Right lung (tissue), 5 donors: ENCODE results near the gene STAT3. TPM values are rescaled to one million over a fixed set of nuclear protein-coding genes. Genes with fewer than 3 reads are reported as not detected.
"Not testable (repeated sequence)": the region's sequence is repeated elsewhere in the genome, so short reads cannot be mapped to it uniquely, and the experiment has no call there.

Experiments
- DNase-seq, 2 donors: peaks; one replicate each; pipeline ENCODE4 v3.0.0-alpha.2; 2013
- polyA plus RNA-seq, 5 donors: library from polyadenylated mRNA; unstranded; fragments of 120-200 nt; gene quantifications; one replicate each; pipeline versions ENCODE4 v1.2.1 to v1.2.3, GENCODE V29; 2013; ENCODE audit warnings: inconsistent platforms in 1 of 5, low replicate concordance in 1 of 5; ENCODE audit not compliant: insufficient read length in 5 of 5, insufficient read depth in 1 of 5

The STAT3 gene
- polyA plus RNA-seq, 5 donors, result 66.7 to 81.4 (median 74.4) TPM

GRCh38 chr17:42411361-42411760, 23.1 kb upstream of the STAT3 start:
- DNase-seq, result no peak

GRCh38 chr17:42410319-42410685, 22.1 kb upstream of the STAT3 start:
- no peak for DNase-seq

DNA sequence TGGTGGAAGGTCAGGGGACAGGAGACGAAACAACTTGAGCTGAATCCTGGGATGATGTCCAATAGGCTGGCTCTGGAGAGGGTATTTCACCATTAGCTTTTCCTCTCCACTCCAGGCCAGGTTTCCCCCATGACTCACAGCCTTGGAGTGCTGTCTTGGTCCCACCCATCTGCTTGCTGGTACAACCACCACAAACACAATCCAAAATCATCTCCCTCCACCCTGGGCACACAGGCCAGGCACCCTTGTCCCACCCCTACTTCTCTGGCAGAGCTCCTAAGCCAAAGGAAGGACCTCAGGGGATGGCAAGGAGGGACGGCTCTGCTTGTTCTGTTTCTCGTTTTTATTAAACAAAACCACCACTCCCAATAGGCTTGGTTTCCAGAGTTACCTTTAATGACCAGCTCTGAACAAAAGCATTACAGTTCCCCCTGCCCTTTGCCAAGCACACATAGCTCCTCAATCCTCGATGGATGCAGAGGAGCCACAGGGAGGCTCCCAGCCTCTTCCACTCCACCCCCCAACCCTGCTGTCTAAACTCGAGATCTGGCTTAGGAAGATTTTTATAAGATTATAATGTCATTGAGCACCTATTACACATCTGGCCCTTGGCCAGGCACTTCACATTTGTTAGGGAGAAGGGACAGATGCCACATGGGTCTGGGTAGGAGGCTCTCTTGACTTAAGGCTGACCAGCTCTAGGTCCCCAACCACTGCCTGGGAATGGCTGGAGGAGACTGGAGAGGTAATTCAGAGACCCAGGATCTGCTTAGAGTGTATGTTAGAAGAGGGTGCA, 21.5 kb upstream of the STAT3 start:
- DNase-seq, result no peak

- no peak for DNase-seq
Observed at GRCh38 chr17:42408061-42408460, 19.8 kb upstream of the STAT3 start.

DNA sequence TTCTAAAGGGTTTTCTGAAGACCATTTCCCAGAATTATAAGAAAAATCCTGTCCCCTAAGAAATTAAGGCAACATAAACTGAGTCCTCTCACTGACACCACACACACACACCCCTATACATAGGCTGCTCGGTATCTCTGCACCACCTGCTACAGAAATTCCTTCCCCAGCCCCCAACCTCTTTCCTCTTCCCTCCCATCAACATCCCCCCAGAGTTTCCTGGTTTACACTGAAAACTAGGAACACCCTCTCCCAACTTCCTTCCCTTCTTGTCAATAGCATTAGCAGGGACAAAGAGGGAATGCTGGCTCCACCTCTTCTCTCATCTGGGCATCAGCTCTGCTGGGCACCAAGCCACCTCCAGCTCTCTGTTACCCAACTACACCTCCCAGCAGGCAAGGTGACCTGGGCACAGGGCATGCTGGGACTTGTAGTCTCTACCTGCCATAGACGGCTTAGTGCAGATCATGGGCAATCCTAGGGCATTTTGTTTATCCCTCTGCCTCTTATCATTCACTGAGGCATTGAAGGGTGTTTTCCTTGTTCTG, 19.1 kb upstream of the STAT3 start:
- DNase-seq, result peak in 1 of 2 donors; percentile 69

- no peak for DNase-seq
Observed at GRCh38 chr17:42406615-42407288, 18.5 kb upstream of the STAT3 start.

DNA sequence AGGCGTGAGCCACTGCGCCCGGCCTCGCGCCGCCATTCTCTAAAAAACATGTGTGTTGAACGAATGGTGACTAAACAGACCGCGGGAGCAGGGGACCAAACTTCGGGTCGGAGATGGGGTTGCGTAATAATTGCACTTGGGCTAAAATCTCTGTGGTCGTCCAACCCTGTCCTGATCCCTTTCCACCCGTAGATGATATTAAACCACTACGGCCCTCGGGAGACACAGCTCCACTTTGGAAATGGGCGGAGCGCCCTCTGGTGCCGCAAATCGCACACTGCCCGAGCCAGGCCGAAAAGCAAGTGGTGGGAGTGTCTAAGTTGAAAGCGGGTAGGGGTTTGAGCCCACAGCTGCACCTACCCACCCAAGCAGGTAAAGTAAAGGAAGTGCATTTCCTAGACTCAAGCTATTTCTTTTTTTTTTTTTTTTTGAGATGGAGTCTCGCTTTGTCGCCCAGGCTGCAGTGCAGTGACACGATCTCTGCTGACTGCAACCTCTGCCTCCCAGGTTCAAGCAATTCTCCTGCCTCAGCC, 17.8 kb upstream of the STAT3 start:
- peak; percentile 52 to 64 for DNase-seq

DNA sequence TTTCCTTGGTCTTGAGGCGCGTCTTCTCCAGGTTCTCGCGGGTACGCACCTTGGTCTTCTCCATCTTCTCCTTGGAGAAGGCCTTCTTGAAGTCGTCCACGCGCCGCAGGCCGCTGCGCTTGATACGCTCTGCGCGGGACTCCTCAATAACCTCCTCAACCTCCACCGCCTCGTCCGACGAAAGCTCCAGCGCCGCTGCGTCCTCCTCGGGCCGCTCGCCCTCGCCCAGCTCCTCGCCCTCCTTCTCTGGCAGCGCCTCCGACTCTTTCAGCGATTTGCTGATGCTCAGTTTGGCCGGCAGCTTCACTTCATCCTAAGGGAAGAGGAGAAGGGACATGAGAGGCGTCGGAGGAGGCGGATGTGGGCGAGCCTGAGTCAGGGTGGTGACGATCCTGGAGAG, 16.8 kb upstream of the STAT3 start:
- DNase-seq, result no peak

- no peak for DNase-seq
Observed at GRCh38 chr17:42404326-42405055, 16.2 kb upstream of the STAT3 start.

DNA sequence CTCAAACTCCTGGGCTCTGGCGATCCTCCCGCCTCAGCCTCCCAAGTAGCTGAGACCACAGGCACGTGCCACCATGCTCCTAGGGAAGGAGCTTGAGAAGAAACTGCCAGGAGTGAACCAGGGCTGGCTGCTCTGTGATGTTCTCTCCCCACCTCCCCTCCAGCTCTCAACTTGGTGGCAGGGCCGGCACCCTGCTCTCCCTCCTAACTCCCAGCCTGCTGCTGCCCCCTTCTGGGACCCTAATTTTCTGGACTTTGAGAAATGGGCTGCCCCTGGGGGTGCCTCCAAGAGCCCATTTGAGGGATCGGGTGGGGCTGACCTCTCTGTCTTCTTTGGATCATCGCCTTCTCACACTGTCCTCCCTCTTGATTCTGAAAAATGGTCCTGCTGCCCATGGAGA, 14.9 kb upstream of the STAT3 start:
- no peak for DNase-seq

- no peak for DNase-seq
Observed at GRCh38 chr17:42402117-42402516, 13.9 kb upstream of the STAT3 start.

DNA sequence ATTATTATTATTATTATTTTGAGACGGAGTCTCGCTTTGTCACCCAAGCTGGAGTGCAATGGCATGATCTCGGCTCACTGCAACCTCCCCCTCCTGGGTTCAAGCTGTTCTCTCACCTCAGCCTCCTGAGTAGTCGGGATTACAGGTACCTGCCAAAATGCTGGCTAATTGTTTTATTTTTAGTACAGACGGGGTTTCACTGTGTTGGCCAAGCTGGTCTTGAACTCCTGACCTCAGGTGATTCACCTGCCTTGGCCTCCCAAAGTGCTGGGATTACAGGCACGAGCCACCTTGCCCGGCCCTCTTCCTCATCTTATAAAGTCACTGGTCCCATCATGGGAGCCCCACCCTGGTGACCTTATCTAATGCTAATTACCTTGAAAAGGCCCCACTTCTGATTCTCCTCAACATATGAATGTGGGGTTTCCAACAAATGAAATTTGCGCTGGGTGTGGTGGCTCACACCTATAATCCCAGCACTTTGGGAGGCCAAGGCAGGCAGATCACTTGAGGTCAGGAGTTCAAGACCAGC, 12.7 kb upstream of the STAT3 start:
- DNase-seq, result not testable (repeated sequence)

DNA sequence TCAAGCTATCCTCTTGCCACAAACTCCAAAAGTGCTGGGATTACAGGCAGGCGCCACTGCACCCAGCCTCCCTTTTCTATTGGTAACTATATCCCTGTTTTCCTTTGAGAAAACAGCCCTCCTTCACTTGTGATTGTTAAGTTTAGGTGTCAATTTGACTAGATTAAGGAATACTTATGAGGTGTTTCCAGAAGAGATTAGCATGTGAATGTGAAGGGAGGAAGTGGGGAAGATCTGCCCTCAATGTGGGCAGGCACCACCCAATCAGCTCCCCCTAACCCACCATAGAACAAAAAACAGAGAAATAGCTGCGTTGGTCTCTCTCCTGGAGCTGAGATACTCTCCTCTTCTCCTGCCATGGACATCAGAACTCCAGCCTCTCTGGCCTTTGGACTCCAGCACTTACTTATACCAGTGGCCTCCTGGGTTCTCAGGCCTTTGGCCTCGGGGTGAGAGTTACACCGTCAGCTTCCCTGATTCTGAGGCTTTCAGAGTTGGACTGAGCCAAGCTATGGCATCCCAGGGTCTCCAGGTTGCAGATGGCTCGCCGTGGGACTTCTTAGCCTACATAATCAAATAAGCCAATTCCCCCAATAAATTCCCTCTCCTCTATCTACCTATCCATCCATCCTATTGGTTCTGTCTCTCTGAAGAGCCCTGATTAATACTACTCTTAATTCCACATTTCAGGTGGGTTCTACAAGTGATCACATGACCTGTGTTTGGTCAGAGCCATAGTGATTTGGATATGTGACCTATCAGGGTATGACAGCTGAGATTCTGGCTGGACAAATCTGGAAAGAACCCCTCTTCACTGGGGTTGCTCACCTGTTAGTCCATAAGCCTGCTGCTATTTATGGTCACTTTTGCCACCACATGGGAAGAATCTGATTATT, 12.0 kb upstream of the STAT3 start:
- no peak for DNase-seq

DNA sequence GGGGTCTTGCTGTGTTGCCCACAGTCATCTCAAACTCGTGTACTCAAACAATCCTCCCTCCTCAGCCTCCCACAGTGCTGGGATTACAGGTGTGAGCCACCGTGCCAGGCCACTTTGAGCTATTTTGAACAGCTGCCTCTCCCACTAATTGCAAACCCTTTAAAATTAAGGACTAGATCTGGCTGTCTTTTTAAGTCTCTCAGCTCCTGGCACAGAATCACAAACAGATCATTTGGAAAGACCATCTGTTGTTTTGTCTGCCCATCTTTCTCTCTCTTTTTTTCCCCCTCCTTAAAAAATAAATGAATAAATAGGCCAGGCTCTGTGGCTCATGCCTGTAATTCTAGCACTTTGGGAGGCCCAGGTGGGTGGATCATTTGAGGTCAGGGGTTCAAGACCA, 10.9 kb upstream of the STAT3 start:
- no peak for DNase-seq

DNA sequence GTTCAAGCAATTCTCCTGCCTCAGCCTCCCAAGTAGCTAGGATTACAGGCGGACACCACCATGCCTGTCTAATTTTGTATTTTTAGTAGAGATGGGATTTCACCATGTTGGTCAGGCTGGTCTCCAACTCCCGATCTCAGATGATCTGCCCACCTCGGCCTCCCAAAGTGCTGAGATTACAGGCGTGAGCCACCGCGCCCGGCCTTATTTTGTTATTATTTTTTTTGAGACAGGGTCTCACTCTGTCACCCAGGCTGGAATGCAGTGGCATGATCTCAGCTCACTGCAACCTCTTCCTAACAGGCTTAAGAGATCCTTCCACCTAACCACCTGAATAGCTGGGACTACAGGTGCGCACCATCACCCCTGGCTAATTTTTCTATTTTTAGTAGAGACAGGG, 7.4 kb upstream of the STAT3 start:
- DNase-seq, result not testable (repeated sequence)

DNA sequence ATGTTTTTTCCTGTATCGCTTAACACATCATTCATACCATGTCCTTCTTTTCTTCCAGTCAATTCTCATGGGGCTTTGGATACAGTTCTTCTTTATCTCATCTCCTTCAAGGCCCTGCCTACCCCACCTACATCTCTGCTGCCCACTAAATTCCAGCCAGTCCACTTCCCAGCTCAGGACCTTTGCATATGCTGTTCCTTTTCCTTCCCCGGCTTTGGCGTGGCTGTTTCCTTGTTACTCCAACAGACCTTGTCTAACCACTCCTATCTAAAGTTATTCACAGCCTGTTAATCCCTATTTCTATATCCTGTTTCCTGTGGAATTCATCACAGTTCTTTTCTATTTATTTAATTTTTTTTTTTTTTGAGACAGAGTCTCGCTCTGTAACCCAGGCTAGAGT, 6.6 kb upstream of the STAT3 start:
- DNase-seq, result no peak

- DNase-seq, result no peak
Observed at GRCh38 chr17:42392692-42393415, 4.6 kb upstream of the STAT3 start.

DNA sequence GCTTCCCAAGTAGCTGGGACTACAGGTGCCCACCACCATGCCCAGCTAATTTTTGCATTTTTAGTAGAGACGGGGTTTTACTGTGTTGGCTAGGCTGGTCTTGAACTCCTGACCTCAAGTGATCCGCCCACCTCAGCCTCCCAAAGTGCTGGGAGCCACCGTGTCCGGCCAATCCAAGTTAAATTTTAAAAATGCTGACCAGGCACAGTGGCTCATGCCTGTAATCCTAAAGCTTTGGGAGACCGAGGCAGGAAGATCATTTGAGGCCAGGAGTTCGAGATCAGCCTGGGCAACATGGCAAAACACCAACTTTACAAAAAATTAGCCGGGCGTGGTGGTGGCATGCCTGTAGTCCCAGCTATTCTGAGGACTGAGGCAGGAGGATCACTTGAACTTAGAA, 3.2 kb upstream of the STAT3 start:
- DNase-seq, result not testable (repeated sequence)

DNA sequence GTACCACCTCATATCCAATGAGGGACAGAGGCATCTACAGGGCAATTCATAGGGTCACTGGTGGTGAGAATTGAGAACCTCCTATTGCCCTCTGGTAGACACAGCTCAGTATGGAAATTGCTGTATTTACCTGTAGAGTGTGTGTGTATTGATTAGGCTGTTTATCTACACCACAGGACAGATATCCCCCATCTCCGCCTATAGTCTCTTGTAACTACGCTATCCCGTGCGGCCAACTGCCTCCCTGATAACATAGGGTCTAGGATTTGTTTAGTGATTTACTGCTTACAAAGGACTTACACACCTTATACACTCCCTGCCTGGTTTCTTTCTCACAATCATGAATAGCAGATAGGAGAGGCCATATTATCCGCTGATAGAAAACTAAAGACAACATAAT, 1.7 kb upstream of the STAT3 start:
- no peak for DNase-seq

DNA sequence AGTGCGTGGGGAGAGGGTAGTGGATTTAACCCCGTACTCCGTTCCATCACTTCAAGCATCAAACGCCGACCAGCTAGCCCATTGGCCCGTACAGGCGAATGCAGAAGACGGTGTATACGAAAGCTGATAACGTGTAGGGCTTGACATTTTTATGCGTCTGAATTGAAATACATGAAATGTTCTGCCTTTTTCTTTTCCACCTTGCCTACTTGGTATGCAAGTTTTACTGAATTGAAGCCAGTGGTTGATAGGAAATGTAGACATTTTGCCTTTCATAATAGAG, 834 bp upstream of the STAT3 start:
- DNase-seq, result no peak
